ENCODE data around the gene FAM184A. TPM values are rescaled to one million over a fixed set of nuclear protein-coding genes. Genes with fewer than 3 reads are reported as not detected.

Gene FAM184A
- total and polyA plus RNA-seq, 2 donors (not counting 3 experiments of a cell fraction or from before 2014, with no cell fraction given): 0.04 to 0.84 TPM

- H2AFZ ChIP-seq (ENCODE audit: low read depth, low read length): no peak overlapping the region
- DNase-seq (ENCODE audit: low read depth, low spot score) (no peak), FAIRE-seq (no peak)
- no TSS peak for BruUV-seq (replicated peaks)
- H3K79me2 ChIP-seq (ENCODE audit: control insufficient read depth, insufficient read depth, low read length): no peaks in the 10 kb centered on the region
- H3K27ac ChIP-seq (ENCODE audit: insufficient read depth, low read depth, low read length): no peak overlapping the region
- no peaks in the 10 kb centered on the region for H3K9me1 ChIP-seq (replicated peaks; ENCODE audit: control insufficient read depth, extremely low read depth, insufficient read depth, low read length)
- TF ChIP-seq CTCF (IDR thresholded peaks at IDR 0.05; ENCODE audit: extremely low read depth in 1 of 2, insufficient read depth in 1 of 2, low read depth in 1 of 2, low read length in 2 of 2): no peak
- no peak for TF ChIP-seq MAX (IDR thresholded peaks at IDR 0.05; ENCODE audit: insufficient read depth, insufficient read length)
- TF ChIP-seq GATA2 (IDR thresholded peaks at IDR 0.05; ENCODE audit: insufficient read depth, insufficient read length, low read depth, low read length): no peak
- no peak for TF ChIP-seq JUN (IDR thresholded peaks at IDR 0.05; ENCODE audit: borderline replicate concordance, insufficient read depth, insufficient read length, low read depth)
- no peak for TF ChIP-seq POLR2AphosphoS5 (IDR thresholded peaks at IDR 0.05; ENCODE audit: insufficient read depth, low read depth, low read length)
- TF ChIP-seq MYC (IDR thresholded peaks at IDR 0.05; ENCODE audit: low read depth, low read length): no peak
- TF ChIP-seq FOS (IDR thresholded peaks at IDR 0.05; ENCODE audit: borderline replicate concordance, insufficient read depth, low read length): no peak
- dilution Hi-C loops (cut with MboI; ENCODE audit: extremely low pct_ligation_motif_present, low sequenced_read_pairs) (no loop called here), intact Hi-C loops (cut with micrococcal nuclease) (loop anchor here (1.0 to 10.0 kb wide), 6 partner anchors 31 to 825 kb away; partner anchors contain the start of genes ASF1A and FAM184A)
- ChIA-PET POLR2A (no interaction called here), CTCF (interaction anchor here (0.7 to 7.8 kb wide), 21 partner anchors 7 to 1270 kb away, joined by 3 to 410 read pairs (median 8); partner anchors contain the start of gene FAM184A)
- no peak overlapping the region for H3K9ac ChIP-seq (replicated peaks; ENCODE audit: extremely low read depth, insufficient read depth, low read length)
- no peaks in the 10 kb centered on the region for H4K20me1 ChIP-seq (replicated peaks; ENCODE audit: control insufficient read depth, extremely low read depth, insufficient read depth, low read length)
- H3K4me2 ChIP-seq (ENCODE audit: insufficient read depth, low read length): no peak overlapping the region
- H3K36me3 ChIP-seq (ENCODE audit: control insufficient read depth in 2 of 2, extremely low read depth in 1 of 2, insufficient read depth in 2 of 2, low read length in 2 of 2): no peaks in the 10 kb centered on the region
- no peaks in the 10 kb centered on the region for H3K9me3 ChIP-seq (replicated peaks; ENCODE audit: control insufficient read depth, insufficient read depth, low read length)
- no peaks in the 10 kb centered on the region for H3K27me3 ChIP-seq (ENCODE audit: control insufficient read depth in 2 of 2, insufficient read depth in 2 of 2, low read length in 2 of 2)
- H3K4me1 ChIP-seq (ENCODE audit: control insufficient read depth, extremely low read depth, insufficient read depth, low read length): peaks cover 6% of the 10 kb centered on the region
- no peak overlapping the region for H3K4me3 ChIP-seq (replicated peaks in 1 of 3; ENCODE audit: insufficient read depth in 1 of 3, low read depth in 1 of 3, low read length in 3 of 3)
Measured at GRCh38 chr6:119109654-119110325, 31.3 kb upstream of the FAM184A start.

All from endothelial cell of umbilical vein (primary cell).